NCI-H2029 treated with DMSO at 0.1 percent for 48 hours (cell line): ENCODE measurements around the gene PBRM1.

Source experiments
- DNase-seq: peaks from one replicate; lab custom pipeline; 2025; lab: John Stamatoyannopoulos, UW

The PBRM1 gene

DNA sequence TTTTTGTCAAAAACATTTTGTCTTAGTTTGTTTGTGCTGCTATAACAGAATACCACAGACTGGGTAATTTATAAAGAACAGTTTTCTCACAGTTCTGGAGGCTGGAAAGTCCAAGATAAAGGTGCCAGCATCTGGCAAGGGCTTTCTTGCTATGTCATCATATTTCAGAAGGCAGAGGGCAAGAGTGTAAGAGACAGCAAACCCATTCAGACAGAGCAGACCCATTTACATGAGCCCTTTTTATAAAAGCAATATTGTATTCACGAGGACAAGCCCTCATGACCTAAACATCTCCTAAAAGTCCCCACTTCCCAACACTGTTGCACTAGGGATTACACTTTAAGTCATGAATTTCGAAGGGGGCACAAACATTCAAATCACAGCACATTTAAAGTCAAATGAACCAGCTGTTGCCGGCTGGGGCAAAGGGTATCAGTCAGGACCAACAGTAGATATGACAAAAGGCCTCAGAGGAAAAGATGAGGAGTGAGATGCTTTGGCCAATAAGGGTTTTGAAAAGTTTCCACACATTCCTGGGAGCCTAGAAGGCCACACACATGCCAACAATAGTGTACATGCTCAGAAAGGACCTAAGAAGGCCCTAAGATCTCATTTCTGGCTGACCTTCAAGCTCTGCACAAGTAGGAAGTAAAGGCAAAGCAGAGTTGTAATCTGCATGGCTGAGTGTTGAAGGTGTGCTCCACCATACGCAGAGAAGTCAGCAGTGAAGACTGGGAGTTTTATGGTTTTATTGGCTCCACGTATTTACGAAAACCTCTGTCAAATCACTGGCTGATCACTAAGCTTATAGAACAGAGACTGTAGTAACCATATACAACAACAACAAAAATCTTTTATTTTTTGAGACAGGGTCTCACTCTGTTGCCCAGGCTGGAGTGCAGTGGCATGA lies 111.4 kb downstream of the PBRM1 start:
- no peak for DNase-seq

- no peak for DNase-seq
These were observed 113.5 kb downstream of the PBRM1 start for GRCh38 chr3:52572221-52572620.

GRCh38 chr3:52570076-52570475 lies 115.6 kb downstream of the PBRM1 start:
- no peak for DNase-seq

GRCh38 chr3:52568069-52568468 lies 117.6 kb downstream of the PBRM1 start:
- no peak for DNase-seq

DNA sequence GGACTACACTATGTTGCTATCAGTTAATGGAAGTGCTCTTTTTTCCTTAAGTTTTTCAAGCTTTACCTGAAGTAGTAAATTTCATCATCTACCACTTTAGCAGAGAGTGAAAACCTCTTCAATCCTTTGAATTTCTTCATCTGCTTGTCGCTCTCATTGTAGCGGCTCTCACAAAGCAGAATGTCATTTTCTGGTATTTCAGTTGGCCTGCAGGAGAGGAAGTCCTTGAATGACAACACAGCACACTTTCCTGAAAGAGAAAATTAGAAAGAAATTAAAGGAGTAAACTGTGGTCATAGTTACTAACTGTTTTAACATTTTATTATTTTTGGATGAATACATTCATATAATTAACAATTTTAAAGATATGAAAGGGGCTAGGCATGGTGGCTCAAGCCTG lies 121.7 kb downstream of the PBRM1 start:
- no peak for DNase-seq

GRCh38 chr3:52561028-52561747 lies 124.5 kb downstream of the PBRM1 start:
- no peak for DNase-seq

- no peak for DNase-seq
These were observed 127.3 kb downstream of the PBRM1 start for GRCh38 chr3:52558436-52558835.

GRCh38 chr3:52557011-52557960 lies 128.4 kb downstream of the PBRM1 start:
- DNase-seq, result no peak

DNA sequence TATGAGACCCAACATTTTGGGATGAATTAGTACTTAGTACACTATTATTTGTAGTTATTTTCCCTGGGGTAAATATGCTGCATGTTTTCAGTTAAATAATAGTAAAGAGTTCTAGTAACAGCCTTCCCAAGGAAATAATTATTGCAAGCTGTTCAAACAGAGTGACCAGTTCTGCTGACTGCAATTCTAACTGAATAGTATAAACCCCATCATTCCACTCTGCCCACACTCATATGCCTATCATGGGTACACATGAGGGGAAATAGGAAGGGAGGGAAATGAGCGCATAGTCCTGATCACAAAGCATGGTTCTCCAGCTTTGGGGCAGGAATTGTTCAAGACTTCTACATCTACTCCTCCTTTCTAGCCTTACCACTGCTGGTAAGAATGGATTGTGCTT lies 130.7 kb downstream of the PBRM1 start:
- no peak for DNase-seq

DNA sequence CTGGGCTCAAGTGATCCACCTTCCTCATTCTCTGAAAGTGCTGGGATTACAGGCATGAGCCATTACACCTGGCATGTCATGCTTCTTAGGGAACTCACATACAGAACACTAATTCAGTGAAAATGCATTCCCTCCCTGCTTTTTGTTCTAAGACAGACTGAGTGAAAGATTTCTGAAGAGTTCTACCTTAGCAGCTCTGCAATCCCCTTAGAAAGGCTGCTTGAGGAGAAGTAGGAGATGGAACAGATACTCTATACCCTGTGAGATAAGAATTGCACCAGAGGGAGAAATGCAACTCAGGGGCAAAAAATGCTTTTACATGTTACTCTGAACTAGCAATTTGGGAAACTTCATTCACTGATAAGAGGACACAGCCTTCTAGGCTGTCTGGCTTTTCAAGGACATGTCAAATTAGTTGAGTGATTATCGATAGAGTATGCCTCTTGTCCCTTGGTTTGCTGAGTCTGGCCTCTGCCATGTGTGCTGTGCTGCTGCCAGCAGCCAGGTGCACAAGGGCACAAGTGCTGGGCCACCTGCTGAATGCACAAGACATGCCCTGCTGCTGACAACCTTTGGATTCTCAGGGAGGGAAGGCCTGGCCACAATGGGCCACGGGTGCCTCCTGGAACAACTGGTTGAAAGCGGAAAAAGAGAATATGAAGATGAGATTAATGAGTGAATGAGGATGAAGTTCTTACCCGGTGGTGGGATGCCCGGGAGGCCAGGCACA lies 131.5 kb downstream of the PBRM1 start:
- DNase-seq, result no peak

DNA sequence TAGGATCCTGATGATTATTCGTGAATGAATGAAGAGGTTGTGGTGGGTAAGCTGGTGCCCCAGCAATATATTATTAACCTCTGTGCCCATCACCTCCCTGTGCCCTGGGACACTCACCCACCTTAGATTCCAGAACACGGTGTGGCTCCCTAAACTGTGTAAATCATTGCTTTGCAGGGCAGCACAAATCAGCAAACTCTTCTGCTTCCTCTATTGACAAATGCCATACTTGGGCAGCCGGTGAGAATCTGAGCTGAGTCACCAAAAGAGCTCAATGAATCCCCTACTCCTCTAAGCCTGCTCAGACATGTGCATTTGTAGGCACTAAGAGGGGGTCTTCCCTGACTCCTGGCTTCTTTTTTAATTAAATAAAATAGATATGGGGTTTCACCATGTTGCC lies 133.6 kb downstream of the PBRM1 start:
- DNase-seq, result no peak

- DNase-seq, result no peak
These were observed 134.6 kb downstream of the PBRM1 start for GRCh38 chr3:52551118-52551517.

GRCh38 chr3:52547143-52547542 lies 138.6 kb downstream of the PBRM1 start:
- DNase-seq, result no peak

GRCh38 chr3:52546111-52546901 lies 139.4 kb downstream of the PBRM1 start:
- no peak for DNase-seq

DNA sequence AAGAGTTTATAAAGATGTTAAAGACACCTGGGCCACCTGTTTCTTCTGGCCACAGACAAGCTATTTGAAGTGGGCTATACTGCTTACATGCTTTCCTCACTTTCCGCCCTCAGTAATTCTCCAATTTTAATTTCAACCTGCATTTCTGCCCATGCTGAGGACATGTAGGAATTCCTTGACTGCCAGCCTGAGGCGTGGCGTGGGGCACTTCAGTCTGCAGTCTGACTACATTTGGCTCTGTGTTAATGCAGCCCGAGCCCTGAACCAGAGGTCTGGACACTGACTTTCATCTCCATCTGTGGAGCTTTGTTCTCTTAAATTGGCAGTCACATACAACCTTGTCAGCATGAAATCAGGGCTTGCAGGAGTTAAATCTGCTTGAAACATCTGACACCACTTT lies 140.8 kb downstream of the PBRM1 start:
- DNase-seq, result no peak

GRCh38 chr3:52541050-52541449 lies 144.7 kb downstream of the PBRM1 start:
- no peak for DNase-seq

- DNase-seq, result no peak
These were observed 146.6 kb downstream of the PBRM1 start for GRCh38 chr3:52539010-52539653.

- DNase-seq, result no peak
These were observed 147.8 kb downstream of the PBRM1 start for GRCh38 chr3:52537726-52538421.

GRCh38 chr3:52537165-52537620 lies 148.5 kb downstream of the PBRM1 start:
- DNase-seq, result no peak
